HL-60/S4 (cell line): Measurements from ENCODE around the gene PEX11A.

Source experiments
- in situ Hi-C: fragments of 300-500 bp; cut with MboI; formaldehyde crosslinking; loops from 2 replicates; pipeline ENCODE4 v1.14.3; 2022; ENCODE audit warnings: low sequenced_read_pairs

Gene PEX11A

GRCh38 chr15:89656116-89656815 is 34.3 kb downstream of the PEX11A start:
- in situ Hi-C loops, result no loop called here

GRCh38 chr15:89654847-89655805 is 35.4 kb downstream of the PEX11A start, which contains the start of gene KIF7:
KIF7 (minus strand) TSS chr15:89655467; CDS start chr15:89652930, 2,537 bp downstream.
- in situ Hi-C loops, result no loop called here

DNA sequence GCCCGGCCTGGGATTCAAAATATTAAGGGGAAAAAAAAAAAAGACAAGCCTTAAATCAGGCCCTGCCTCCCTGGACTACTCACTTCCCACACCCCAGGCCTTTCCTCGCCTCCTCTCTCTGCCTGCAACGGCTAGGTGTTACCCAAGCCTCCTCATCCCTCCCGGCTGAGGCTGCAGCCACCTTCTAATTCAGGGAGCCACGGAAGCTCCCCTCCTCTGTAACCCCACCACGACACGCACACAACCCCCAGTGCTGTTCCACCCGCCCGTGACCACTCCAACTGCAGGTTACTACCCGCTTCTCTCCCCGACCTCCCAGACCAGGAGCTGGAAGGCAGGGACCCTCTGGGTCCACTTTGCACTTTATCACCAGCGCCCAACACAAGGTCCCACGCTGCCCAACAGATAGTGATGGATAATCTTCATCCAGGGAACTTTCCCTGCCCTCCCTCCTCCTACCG is 36.2 kb downstream of the PEX11A start:
- in situ Hi-C loops, result no loop called here

- in situ Hi-C loops, result no loop called here
Observed at GRCh38 chr15:89653578-89653977, 37.0 kb downstream of the PEX11A start.

GRCh38 chr15:89652666-89653065 is 37.9 kb downstream of the PEX11A start:
- in situ Hi-C loops, result no loop called here

DNA sequence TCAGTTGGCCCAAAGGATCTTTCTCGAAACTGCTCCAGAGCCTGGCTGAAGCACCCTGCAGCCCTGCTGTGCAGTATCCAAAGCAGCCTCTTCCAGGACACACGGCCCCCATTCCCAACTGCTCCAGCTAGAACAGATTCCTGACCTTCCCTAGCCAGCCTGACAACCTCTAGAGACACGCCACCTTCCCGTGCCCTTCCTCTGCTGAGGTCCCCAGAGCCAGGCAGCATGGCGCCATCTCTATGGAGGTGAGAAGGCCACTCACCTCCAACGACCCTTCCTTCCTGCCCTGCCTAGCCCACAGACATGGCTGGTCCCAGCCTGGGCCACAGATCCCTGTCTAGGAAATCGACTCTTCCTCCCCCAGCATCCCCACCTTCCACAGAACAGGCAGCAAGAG is 38.4 kb downstream of the PEX11A start:
- in situ Hi-C loops, result no loop called here

GRCh38 chr15:89649716-89650115 is 40.8 kb downstream of the PEX11A start:
- in situ Hi-C loops, result no loop called here

- in situ Hi-C loops, result no loop called here
Observed at GRCh38 chr15:89649013-89649625, 41.4 kb downstream of the PEX11A start.

- in situ Hi-C loops, result no loop called here
Observed at GRCh38 chr15:89648106-89649012, 42.2 kb downstream of the PEX11A start.

GRCh38 chr15:89647191-89647851 is 43.2 kb downstream of the PEX11A start:
- in situ Hi-C loops, result no loop called here

GRCh38 chr15:89646416-89647141 is 44.0 kb downstream of the PEX11A start:
- in situ Hi-C loops, result no loop called here

GRCh38 chr15:89645680-89646079 is 44.9 kb downstream of the PEX11A start:
- in situ Hi-C loops, result no loop called here

DNA sequence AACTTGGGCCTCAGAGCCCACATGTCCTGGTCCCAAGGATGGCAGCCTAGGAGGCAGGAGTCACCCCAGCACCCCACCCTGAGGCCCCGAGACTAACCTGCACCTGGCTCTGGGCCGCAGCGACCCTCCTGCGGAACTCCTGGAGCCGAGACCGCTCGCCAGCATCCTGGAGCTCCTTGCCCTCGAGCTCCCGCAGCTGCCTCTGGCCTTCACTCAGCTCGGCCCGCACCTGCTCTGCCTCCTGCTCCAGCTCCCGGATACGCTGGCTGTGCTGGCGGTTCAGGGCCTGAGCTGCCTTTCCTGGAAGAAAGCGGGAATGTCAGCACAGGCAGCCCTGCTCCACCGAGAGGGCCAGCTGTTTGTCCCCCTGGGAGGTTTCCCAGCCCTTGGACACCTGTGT is 48.4 kb downstream of the PEX11A start:
- in situ Hi-C loops, result no loop called here

DNA sequence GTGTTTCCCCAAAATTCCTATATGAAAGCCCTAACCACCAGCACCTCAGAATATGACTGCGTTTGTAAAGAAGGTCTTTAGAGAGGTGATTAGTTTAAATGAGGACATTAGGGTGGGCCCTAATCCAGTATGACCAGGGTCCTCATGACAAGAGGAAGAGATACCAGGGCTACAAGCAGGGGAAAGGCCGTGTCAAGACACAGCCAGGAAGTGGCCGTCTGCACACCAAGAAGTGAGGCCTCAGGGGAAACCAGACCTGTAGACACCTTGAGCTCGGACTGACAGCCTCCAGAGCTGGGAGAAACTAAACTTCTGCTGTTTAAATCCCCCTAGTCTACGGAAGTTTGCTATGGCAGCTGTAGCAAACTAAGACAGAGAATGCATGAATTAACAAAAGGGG is 49.5 kb downstream of the PEX11A start:
- in situ Hi-C loops, result no loop called here

GRCh38 chr15:89640245-89640644 is 50.3 kb downstream of the PEX11A start:
- in situ Hi-C loops, result no loop called here

DNA sequence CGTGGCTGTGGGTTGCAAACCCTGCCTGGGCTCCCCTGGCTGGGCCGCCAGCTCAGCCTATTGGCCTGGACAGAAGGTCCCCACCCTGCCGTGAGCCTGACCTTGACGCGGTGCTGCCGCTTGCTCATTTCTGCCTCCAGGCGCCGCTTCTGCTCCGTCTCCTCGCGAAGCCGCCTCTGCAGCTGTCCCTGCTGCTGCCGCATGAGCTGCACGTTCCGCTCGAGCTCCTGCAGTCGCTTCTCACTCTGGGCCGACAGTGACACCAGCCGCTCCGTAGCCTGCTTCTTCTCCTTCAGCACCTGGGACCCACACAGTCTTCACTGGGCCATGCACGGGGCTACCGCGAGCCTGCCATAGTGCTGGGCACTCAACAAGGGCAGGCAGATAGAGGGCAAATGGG is 57.0 kb downstream of the PEX11A start:
- in situ Hi-C loops, result no loop called here

GRCh38 chr15:89632563-89633430 is 57.8 kb downstream of the PEX11A start:
- in situ Hi-C loops, result no loop called here

- in situ Hi-C loops, result no loop called here
Observed at GRCh38 chr15:89631902-89632264, 58.7 kb downstream of the PEX11A start.
